ENCODE data around the gene CCDC149. TPM values are rescaled to one million over a fixed set of nuclear protein-coding genes. Genes with fewer than 3 reads are reported as not detected.

CCDC149 gene
- total RNA-seq, 1 donor from 2014 or later, result 42.5 TPM

DNA sequence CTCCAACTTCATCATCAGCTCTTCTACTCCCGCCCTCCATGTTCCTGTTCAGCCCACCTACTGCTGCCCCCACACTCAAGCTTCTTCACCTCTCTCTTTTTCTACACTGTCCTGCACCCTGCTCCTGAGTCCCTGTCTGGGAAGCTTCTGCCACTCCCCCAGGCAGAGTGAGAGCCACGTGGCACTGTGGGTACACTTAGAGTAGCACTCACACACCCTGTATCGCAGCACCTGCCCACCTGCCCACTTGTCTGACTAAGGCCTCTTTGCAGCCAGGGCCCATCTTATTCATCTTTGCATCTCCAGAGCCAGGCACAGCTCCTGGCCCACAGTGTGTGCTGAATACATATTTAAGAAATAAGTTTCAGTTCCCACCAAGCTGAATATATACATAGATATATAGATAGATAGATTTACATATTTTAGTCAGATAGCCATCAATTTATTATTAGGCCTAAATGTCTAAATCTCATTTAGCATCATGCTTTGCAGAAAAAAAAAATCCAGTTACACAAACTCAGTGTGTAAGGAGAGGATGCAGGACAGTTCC lies 24.9 kb downstream of the CCDC149 start:
- ATAC-seq (no peak), DNase-seq (ENCODE audit: low spot score) (no peak)
- intact Hi-C loops (cut with DNase I), result no loop called here

DNA sequence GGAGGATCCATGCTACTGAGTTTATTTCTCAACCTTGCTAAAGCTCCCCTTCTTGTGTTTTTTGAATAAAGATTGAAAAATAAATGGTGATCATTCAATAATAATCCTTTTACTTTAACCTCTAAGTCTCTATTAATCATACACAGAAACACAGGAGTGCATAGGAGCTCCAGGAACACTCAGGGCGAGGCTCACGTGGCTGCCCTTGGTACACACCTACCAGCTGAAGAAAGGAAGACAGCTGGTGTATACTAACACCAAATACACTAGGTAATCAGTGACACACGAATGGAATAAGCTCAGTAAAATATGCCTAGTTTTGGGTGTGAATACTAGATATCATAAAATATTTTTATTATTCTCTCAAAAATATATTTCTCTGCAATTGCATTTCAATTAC lies 26.2 kb downstream of the CCDC149 start:
- ATAC-seq, result no peak
- intact Hi-C loops (cut with DNase I), result no loop called here

DNA sequence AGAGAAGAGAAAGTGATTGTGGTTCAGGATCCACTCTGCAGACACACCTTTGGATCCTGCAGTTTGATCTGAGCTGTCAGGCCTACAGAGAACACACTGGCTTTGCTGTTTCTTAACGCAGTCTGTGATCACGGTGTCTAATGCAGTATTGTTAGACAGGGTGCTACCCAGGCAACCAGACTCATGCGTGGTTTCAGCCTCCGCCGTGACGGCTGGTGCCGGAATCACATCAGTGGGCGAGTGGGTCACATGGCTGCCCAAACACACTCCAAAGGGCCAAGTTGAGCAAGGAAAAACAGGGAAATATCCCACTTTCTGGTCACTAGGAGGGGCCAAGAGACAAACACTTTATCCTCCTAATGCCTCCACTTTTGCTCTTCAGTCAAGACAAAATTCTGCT lies 27.5 kb downstream of the CCDC149 start:
- ATAC-seq (peak; percentile 78), DNase-seq (ENCODE audit: low spot score) (peak; percentile 69)
- intact Hi-C loops (cut with DNase I), result no loop called here

More for the DNA sequence above, 26.2 kb downstream of the CCDC149 start:
- DNase-seq (ENCODE audit: low spot score), result no peak

- intact Hi-C loops (cut with DNase I), result no loop called here
- ATAC-seq (no peak), DNase-seq (ENCODE audit: low spot score) (no peak)
Observed at GRCh38 chr4:24884902-24885301, 27.9 kb downstream of the CCDC149 start.

- DNase-seq (ENCODE audit: low spot score) (no peak), ATAC-seq (no peak)
- intact Hi-C loops (cut with DNase I), result no loop called here
Observed at GRCh38 chr4:24881508-24882196, 31.2 kb downstream of the CCDC149 start.

DNA sequence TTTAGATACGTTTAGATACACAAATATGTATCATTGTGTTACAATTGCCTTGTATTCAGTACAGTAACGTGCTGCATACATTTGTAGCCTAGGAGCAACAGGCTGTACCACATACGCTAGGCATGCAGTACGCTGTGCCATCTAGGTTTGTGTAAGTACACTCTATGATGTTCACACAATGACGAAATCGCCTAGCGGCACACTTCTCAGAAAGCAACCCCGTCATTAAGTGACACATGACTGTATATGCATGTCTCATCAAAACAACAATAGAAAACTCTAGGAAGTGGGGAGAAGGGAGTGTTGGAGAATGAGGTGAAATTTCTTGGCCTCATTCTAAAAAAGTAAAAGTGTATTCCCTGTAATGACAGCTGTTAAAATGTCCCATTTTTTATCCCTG lies 32.7 kb downstream of the CCDC149 start:
- intact Hi-C loops (cut with DNase I), result no loop called here
- ATAC-seq, result no peak

DNA sequence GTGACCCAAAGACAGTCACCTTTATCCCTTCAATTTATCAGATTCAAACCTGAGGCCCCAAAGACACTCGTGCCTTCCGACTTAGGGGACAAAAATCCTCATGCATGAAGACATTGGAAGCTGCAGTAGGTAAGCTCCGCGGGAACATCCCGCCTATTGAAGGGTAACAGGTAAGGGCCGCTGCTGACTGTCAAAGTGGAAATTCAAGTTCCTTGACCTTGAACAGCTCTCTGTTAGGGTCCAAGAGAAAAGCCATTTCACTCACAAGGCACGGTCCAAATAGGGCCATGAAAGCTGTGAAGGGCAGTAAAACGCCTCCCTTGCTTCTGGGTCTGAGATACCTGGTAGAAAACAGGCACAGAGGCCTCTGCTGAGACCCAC lies 34.2 kb downstream of the CCDC149 start:
- intact Hi-C loops (cut with DNase I), result no loop called here
- DNase-seq (ENCODE audit: low spot score), result no peak
- ATAC-seq, result peak; percentile 16

More for the DNA sequence above, 32.7 kb downstream of the CCDC149 start:
- no peak for DNase-seq (ENCODE audit: low spot score)

GRCh38 chr4:24877868-24878635 lies 34.8 kb downstream of the CCDC149 start:
- DNase-seq (ENCODE audit: low spot score) (no peak), ATAC-seq (peak; percentile 69)
- intact Hi-C loops (cut with DNase I), result no loop called here

- intact Hi-C loops (cut with DNase I), result no loop called here
- ATAC-seq, result no peak
Observed at GRCh38 chr4:24876431-24876830, 36.4 kb downstream of the CCDC149 start.

GRCh38 chr4:24872720-24873119 lies 40.1 kb downstream of the CCDC149 start:
- DNase-seq (ENCODE audit: low spot score), result no peak
- ATAC-seq, result no peak
- intact Hi-C loops (cut with DNase I), result no loop called here

More at GRCh38 chr4:24876431-24876830, 36.4 kb downstream of the CCDC149 start:
- no peak for DNase-seq (ENCODE audit: low spot score)

- ATAC-seq, result no peak
- DNase-seq (ENCODE audit: low spot score), result no peak
- intact Hi-C loops (cut with DNase I), result no loop called here
Observed at GRCh38 chr4:24871210-24871609, 41.6 kb downstream of the CCDC149 start.

GRCh38 chr4:24867766-24868296 lies 45.0 kb downstream of the CCDC149 start:
- no peak for ATAC-seq
- DNase-seq (ENCODE audit: low spot score), result no peak
- intact Hi-C loops (cut with DNase I), result loop anchor here (5.0 kb wide), 1 partner anchor 854 kb away; no protein-coding TSS in a partner anchor

DNA sequence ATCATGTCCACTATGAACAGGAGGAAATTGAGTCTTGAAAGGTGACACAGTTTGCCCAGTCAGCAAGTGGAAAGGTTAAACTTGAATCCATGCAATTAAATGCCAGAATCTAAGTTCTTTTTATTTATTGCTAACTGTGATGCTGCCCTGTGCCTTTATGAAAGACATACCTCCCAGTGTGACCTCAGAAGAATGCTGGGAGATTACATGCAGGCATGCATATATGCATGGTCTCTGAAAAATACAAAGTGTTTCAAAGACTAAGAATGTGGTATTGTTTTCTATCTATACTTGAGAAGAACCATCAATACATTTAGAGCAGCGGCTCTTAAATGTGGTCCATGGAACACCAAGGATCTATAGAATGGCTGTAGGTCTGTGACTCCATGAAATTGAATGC lies 45.6 kb downstream of the CCDC149 start:
- ATAC-seq (no peak), DNase-seq (ENCODE audit: low spot score) (no peak)
- intact Hi-C loops (cut with DNase I), result loop anchor here (5.0 kb wide), 1 partner anchor 855 kb away; no protein-coding TSS in a partner anchor

GRCh38 chr4:24865401-24865800 lies 47.4 kb downstream of the CCDC149 start:
- DNase-seq (ENCODE audit: low spot score), result no peak
- no peak for ATAC-seq
- intact Hi-C loops (cut with DNase I), result loop anchor here (5.0 kb wide), 1 partner anchor 857 kb away; no protein-coding TSS in a partner anchor

- intact Hi-C loops (cut with DNase I), result no loop called here
Observed at GRCh38 chr4:24863799-24864198, 49.0 kb downstream of the CCDC149 start.

DNA sequence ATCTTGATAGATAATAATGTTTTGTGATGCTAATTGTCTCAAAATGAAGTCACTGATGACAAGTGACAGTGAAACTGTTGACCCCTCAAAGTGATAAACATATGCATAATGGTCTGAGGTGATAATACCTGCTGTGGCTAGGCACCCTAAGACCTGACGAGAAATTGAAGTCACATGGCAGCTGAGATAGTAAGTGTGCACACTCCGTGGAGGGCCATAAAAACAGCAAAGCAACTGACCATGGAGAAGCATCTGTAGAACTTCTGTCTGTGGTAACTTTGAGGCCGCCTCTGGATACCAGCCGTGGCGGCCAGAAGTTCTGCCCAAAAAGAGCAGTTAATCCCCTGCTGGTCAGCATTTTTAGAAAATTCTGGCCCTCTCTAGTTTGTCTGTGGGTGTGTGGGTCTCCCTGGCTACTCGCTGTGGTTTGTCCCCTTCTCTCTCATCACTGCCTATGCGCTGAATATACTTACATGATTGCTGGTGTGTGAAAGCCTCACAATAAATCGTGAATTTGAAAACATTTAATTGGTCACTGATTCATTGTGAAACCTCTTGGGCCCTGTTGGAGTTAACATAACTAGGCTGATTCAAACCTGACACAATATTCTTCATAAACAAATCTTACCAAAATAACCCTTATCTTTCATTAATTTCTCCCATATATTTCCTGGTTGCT lies 50.6 kb downstream of the CCDC149 start:
- intact Hi-C loops (cut with DNase I), result no loop called here
- DNase-seq (ENCODE audit: low spot score), result no peak
- ATAC-seq, result no peak

More at GRCh38 chr4:24863799-24864198, 49.0 kb downstream of the CCDC149 start:
- DNase-seq (ENCODE audit: low spot score) (no peak), ATAC-seq (no peak)

DNA sequence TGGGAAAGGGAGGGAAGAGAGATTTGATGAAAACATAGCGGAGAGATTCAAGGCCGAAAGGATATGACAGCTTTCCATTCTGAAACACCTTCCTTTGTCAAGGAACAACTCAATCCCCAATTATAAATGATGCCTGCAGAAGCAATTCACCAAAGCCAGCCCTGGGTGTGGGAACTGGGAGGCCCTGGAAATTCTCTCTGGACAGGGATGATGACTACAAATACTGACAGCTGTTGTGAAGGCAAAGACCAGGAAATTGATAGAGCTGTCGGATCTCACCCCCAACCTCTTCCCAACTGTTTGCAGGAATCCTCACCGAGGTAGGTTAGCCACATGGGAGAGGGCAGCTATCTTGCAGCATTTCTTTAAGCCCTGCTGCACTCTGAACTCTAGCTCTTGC lies 54.3 kb downstream of the CCDC149 start:
- DNase-seq (ENCODE audit: low spot score) (no peak), ATAC-seq (no peak)
- intact Hi-C loops (cut with DNase I), result no loop called here

DNA sequence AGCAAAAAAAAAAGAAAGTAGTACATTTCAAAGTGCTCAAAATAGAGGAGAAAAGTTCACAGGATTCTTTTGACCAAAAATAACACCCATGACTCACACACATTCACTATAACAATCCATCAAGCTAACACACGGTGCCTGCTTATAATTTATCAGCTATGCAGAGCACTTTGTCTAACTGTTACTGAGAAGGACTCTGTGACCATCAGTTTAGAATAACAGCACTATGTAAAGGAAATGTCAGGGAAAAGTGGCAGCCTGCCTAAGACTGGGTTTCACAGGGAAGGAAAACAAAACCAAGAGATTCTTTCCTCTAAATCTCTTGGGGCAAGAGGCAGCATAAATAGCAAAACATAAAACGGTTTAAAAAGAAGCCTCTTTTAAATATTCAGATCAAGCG lies 54.8 kb downstream of the CCDC149 start:
- peak; percentile 78 for ATAC-seq
- intact Hi-C loops (cut with DNase I), result no loop called here
- DNase-seq (ENCODE audit: low spot score), result no peak

DNA sequence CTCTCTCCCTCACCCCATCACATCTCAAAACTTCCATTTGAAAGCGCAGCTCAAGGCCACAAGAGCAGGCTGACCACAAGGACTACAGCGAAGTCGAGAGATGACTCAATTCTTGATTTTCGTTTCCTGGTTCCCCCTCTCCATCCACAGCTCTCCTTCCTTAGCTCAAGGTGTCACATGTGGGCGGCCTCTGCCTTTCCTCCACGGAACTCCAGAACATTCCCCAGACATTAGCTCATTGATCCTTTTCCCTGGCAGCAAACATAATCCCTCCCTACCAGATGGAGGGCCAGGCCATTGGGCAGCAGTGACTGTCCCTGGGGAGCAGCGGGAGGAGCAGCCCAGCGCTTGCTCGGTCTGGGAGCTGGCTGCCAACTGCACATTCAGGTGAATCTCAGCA lies 56.3 kb downstream of the CCDC149 start:
- ATAC-seq (no peak), DNase-seq (ENCODE audit: low spot score) (no peak)
- intact Hi-C loops (cut with DNase I), result no loop called here

Data from sciatic nerve (tissue), 2 donors.